ENCODE measurements around the gene CDC42BPB. TPM values are rescaled to one million over a fixed set of nuclear protein-coding genes. Genes with fewer than 3 reads are reported as not detected.
A peak's percentile ranks its signal among the peaks of the same experiment; 100 is the strongest.

The CDC42BPB gene
- total RNA-seq, 1 donor from 2014 or later, result 45.0 TPM

GRCh38 chr14:103001226-103001625 is 56.1 kb downstream of the CDC42BPB start:
- ATAC-seq, result peak; percentile 5
- DNase-seq (ENCODE audit: low spot score), result no peak

DNA sequence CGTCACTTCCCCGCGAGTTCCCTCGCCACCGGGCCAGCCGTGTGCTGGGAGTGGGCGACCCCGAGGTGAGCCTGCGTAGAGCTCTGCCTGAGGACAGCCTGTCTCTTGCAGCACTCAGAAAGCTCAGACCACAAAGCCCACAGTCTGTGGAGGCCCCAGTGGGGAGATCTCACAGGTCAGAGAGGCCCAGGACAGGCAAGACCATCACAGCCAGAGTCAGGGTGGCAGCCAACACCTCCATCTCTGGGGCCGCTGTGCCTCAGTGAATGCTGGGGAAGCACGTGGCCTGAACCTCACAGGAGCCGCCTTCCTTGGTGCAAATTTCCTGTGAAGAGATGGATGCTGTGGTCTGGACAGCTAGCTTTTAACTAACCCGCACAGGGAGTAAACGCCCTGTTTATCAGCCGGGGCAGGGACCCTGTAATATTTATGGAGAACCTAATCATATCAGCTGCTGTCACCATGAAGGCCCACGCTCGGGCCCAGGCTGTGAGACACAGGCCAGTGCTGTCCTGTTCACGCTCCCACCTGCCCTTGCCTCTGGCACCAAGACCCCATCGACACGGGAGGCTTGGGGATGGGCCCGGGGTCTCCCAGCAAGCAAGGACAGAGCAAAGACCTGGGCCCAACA is 56.9 kb downstream of the CDC42BPB start:
- DNase-seq (ENCODE audit: low spot score) (no peak), ATAC-seq (no peak)

DNA sequence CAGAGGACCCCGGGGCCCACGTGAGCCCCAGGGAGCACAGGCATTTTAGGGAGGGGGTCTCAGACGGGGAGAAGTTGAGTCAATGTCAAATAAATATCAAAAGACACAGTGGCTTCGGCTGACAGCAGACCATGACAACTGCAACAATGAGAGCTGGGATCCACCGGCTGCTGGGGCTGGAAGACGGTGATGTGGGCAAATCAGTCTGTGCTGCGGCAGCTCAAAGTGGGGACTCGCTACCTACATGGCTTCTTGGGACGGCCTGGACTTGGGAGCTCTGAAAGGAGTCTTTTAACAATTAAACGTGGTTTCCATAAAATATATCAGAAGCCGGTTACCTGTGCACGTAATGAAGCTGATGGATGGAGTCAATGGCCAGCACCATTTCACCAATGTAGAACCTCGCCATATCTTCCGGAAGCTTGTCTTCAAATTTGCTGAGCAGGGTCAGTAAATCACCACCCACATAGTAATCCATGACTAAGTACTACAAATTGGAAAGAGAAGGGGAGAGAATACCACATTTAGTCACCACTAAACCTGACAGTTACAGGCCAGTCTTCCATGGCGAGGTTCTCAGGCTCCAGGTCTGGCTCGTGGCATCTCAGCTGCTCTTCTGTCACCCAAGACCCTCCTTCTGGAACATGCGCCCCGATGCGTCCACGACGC is 58.0 kb downstream of the CDC42BPB start:
- ATAC-seq, result no peak

DNA sequence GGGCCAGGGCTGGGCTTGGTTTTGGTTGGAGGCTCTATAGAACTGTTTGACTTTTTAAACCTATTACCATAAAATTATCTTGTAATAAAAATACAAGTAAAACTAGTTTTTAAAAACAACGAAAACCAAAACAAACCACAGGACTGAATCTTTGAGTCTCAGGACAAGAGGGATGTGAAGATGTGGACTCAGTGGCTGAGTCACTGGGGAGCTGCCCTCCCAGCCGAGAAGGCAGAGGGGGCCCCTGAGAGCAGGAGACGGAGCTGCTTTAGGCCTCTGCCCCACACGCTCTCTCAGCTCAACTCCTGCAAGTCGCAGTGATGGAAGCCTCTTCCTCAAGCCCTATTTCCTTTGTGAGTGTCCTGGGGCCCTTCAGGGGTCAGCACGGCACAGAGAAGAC is 59.0 kb downstream of the CDC42BPB start:
- DNase-seq (ENCODE audit: low spot score) (no peak), ATAC-seq (no peak)

More for the DNA sequence above, 58.0 kb downstream of the CDC42BPB start:
- no peak for DNase-seq (ENCODE audit: low spot score)

DNA sequence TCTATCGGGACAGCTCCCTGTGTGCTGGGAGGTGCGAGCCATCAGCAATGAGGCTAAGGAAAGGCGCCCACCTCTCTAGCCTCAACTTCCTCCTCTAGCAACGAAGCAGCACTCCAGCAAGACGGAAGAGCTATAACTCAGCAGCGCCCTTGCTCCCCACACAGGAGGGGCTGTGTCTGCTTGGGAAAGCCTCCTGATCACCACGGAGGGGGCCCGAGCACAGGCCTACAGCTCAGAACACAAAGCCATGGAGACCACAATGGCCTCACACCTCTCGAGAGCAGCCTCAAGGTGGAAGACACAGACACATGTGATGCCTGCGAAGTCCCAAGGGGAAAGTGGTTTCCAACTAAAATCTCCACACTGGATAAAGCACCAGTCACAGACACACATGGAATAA is 60.4 kb downstream of the CDC42BPB start:
- ATAC-seq (no peak), DNase-seq (ENCODE audit: low spot score) (no peak)

GRCh38 chr14:102994689-102995088 is 62.7 kb downstream of the CDC42BPB start:
- DNase-seq (ENCODE audit: low spot score), result no peak
- ATAC-seq, result peak; percentile 9

DNA sequence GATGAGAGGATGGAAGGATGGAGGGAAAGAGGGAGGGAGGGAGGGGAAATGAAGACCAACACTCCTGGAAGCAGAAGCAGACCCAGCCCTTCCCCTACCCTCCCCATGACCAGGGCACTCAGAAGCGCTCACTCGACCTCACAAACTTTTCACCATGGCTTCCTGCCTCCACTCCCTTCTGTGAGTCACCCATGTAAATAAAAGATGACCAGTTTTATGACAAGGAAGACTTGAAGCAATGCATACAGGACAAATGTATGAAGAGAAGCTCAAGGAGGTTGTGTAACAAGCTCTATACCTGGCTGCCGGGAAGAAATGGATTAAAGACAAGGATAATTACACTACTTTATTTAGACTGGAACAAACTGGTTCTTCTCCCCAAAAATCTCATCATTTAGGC is 63.8 kb downstream of the CDC42BPB start:
- DNase-seq (ENCODE audit: low spot score), result no peak
- ATAC-seq, result no peak

DNA sequence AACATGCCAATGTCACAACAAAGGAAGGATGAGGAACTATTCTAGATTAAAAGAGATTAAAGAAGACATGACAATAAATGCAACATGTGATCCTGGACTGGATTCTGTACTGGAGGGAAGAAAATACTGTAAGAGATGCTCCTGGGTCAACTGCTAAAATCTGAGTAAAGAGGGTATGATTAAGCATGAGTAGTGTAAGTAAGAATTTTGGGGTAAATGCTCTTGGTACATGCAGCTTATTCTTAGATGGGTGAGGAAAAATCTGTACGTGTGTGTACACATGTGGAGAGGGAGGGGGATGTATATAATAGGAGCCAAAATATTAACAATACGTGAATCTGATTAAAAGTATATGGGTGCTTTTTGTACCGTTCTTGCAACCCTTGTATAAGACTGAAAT is 66.0 kb downstream of the CDC42BPB start:
- DNase-seq (ENCODE audit: low spot score) (no peak), ATAC-seq (no peak)

- DNase-seq (ENCODE audit: low spot score) (no peak), ATAC-seq (no peak)
Measured at GRCh38 chr14:102988054-102988453, 69.3 kb downstream of the CDC42BPB start.

DNA sequence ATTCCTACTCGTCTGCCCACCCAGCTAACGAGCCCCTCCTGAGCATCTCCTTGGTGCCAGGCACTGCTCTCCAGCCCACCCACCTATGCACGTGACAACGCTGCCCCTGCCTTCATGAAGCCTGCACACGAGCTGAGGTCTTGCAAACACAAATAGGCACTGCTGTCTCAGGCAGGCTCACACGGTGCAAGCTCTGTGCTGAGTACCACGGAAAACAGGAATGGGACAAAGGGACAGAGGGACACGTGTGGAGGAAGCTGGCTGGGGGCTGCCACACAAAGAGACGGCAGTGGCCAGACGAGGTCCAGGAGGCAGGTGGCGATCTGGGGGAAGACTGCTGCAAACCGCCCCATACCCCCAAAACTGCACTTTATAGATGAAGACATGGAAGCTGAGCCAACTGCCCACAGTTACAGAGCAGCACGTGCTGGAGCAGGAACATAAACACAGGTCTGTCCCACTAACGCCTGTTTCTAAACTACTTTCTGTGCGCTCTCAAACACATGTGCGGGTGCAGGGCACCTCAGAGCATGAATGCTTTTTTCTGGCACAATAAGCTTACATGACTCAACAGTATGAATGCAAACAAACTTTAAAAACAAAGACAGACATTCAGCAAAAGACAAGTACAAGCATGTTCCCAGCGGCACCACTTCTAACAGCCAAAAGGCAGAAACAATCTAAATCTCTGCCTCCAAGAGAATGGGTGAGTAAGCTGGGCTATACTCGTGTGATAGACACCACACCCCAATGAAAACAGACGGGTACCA is 70.4 kb downstream of the CDC42BPB start:
- ATAC-seq (no peak), DNase-seq (ENCODE audit: low spot score) (no peak)

DNA sequence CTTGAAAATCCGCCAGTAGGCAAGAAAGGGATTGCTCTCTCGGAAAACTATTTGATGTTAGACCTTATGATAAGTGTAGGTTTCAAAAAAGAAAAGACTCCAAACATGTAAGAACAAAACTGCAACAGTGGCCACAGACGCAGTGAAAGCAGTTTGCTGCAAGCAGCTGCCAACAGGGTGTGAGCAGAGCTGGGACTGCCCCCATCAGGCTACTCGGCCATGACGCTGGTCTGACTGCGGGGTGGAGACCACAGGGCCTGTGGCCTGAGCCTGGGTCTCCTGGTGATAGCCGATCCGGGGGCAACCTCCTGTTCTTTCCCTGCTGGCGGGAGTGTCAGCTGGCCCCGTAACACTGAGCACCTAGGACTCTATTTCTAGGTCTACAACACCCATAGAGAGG is 71.7 kb downstream of the CDC42BPB start:
- ATAC-seq (no peak), DNase-seq (ENCODE audit: low spot score) (no peak)

GRCh38 chr14:102984336-102985102 is 72.8 kb downstream of the CDC42BPB start:
- no peak for ATAC-seq
- DNase-seq (ENCODE audit: low spot score), result no peak

- DNase-seq (ENCODE audit: low spot score) (no peak), ATAC-seq (no peak)
Measured at GRCh38 chr14:102983496-102983895, 73.9 kb downstream of the CDC42BPB start.

DNA sequence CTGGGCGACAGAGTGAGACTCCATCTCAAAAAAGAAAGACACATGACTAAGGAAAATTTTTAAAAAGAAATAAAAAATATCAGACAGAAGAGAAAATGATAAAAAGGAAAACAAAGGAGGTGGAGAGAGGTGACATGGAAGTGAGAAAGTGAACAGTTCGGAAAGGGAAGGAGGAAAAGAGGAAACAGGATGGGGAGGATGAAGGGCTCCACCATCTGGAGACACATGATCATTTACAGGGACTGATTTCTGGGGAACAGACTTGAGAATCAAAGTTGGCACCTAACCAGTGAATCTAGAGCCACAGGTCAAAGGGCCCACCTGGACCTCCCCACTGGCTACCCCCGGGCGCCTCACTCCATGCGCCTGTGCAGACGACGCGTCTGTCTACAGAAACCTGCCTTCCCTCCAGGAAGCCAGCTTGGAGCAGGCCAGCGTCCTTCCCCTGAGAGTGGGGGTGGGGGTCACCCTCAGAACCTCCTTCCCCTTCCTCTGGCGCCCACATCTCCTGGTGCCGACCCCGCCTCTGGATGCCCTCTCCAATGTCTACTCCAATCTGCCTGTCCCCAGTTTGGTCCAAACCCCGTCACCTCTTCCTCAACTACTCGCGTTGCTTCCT is 74.4 kb downstream of the CDC42BPB start:
- no peak for ATAC-seq
- no peak for DNase-seq (ENCODE audit: low spot score)

GRCh38 chr14:102980409-102980810 is 76.9 kb downstream of the CDC42BPB start:
- ATAC-seq, result no peak
- DNase-seq (ENCODE audit: low spot score), result no peak

DNA sequence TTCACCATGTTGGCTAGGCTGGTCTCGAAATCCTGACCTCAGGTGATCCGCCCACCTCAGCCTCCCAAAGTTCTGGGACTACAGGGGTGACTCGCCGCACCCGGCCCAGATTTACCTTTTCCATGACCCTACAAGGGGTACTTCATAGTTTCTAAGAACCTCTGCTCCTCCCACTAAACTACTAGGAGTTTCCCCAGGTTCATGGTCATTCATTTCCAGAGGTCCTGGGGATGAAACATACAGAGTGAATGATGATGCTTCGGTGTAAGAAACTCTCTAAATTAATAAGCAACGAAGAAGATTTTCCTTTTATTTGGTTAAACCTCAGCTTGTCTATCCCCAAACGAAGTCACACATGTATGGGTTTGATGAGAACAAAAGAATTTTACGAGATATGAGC is 77.9 kb downstream of the CDC42BPB start:
- ATAC-seq, result no peak
- DNase-seq (ENCODE audit: low spot score), result no peak

DNA sequence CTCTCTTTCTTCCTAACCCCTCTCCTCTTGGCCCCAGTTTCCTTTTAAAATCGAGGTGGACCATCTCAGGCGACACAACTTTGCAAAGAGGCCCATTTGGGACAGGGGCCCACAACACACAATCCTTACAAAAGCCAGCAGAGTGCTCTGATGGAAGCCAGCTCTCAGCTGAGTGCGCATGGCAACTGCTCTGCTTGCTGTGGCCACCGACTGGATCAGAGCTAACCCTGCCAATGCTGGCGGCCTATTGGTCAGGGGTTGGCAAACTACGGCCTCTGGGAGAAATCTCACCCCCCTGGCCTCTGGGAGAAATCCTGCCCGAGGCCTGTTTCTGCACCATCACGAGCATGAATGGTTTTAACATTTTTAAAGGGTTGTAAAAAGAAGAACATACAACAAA is 79.9 kb downstream of the CDC42BPB start:
- no peak for DNase-seq (ENCODE audit: low spot score)
- peak; percentile 16 for ATAC-seq

DNA sequence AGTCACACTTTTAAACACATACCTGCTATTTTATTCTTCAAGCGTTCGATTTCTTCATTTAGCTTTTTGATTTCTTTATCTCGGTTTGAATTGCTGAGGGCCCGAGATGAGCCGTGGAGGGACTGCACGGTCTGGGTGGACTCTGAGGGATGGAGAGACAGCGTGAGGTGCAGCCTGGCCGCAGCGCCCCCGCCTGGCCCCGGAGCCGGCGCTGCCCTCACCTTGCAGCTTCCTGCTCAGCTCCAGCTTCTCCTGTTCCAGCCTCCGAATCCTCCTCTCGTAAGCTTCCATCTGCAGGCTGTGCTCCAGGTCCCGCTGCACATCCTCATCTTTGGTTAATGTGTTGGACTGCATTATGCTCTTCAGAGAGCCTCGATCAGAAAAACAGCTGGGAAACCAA is 81.7 kb downstream of the CDC42BPB start:
- DNase-seq (ENCODE audit: low spot score) (no peak), ATAC-seq (no peak)

- no peak for DNase-seq (ENCODE audit: low spot score)
- ATAC-seq, result no peak
Measured at GRCh38 chr14:102973706-102974285, 83.6 kb downstream of the CDC42BPB start.

DNA sequence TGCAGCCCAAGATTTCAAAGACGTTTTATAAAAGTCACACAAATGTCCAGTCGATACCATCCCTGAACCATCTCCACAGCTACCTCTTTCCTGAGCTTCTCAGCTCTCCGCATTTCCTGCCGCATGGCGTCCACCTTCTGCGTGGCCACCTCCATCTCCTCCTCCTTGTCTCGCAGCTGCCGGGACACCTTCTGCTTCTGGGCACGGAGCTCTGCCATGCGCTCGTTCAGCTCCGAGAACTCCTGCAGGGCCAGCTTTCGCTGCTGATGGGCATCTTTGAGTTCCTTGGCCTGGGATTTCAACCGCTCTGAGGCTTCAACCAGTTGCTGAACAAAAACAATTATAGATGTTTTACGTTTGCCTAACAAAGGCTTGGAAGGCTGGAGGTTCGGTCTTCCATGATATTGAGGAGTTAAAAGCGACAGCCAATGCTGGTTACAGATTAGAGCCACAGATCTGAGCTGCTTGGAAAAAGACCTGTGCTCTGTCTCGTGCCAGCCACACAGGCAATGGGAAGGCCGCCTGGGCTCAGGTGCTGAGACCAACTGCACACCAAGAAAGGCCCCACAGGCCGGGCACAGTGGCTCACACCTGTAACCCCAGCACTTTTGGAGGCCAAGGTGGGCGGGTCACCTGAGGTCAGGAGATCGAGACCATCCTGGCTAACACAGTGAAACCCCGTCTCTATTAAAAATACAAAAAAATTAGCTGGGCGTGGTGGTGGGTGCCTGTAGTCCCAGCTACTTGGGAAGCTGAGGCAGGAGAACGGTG is 85.3 kb downstream of the CDC42BPB start:
- DNase-seq (ENCODE audit: low spot score) (no peak), ATAC-seq (no peak)
